GM12891 (cell line): Measurements from ENCODE around the gene SCAPER.

Experiments used
- PAX5 ChIP-seq: IDR thresholded peaks from 2 replicates; pipeline ENCODE4 v1.6.1; 2011; ENCODE audit warnings: low read length, moderate library complexity, mild to moderate bottlenecking; ENCODE audit not compliant: insufficient read depth, severe bottlenecking
- POLR2A ChIP-seq: IDR thresholded peaks from 2 replicates; pipeline ENCODE4 v1.6.1; 2011; ENCODE audit warnings: low read depth, low read length, control low read depth
- TAF1 ChIP-seq: IDR thresholded peaks from 2 replicates; pipeline ENCODE4 v1.6.1; 2011; ENCODE audit warnings: low read depth, low read length, control low read depth

DNA sequence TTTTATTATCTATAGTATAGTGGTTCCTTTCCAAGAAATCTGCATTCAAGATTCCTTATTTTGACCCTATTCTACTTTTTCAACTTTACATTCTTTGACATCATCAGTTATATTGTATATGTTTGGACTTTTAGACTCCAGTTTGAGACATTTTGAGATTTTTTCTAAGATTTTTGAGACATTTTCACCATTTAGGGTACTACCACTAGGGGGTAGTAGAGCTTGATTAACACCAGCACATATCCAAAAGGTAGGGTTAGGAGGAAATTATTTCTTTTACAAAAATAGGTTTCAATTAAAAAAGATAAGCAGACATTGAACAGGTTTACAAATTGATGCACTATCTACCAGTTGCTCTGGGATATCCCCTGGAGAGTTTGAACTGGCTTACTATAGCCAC, 262.5 kb downstream of the SCAPER start:
- TF ChIP-seq POLR2A = no peak
- TF ChIP-seq TAF1 = no peak
- no peak for TF ChIP-seq PAX5
